ENCODE measurements around the gene EIF3CL. TPM values are rescaled to one million over a fixed set of nuclear protein-coding genes. Genes with fewer than 3 reads are reported as not detected.
"Not testable (repeated sequence)": the region's sequence is repeated elsewhere in the genome, so short reads cannot be mapped to it uniquely, and the experiment has no call there.

Gene EIF3CL
- total RNA-seq, 3 donors from 2014 or later (not counting 1 experiment from before 2014, with no cell fraction given): 28.4 to 64.6 (median 30.4) TPM

- WGBS (ENCODE audit: insufficient coverage): no CpG with 5 or more reads among the region's 8 CpGs
- H3K27me3 Mint-ChIP-seq (ENCODE audit: low read depth in 2 of 2); DNase-seq; H3K36me3 Mint-ChIP-seq; H3K9me3 ChIP-seq (ENCODE audit: control insufficient read depth, insufficient read depth, low read length); H3K27ac Mint-ChIP-seq; H3K27ac ChIP-seq (ENCODE audit: low read length); H3K9me3 Mint-ChIP-seq; H3K4me1 ChIP-seq (ENCODE audit: control insufficient read depth, insufficient read depth, low read length); intact Hi-C loops (cut with micrococcal nuclease); H3K27me3 ChIP-seq (ENCODE audit: control insufficient read depth, insufficient read depth, low read length); H3K4me1 Mint-ChIP-seq; H3K4me3 ChIP-seq (ENCODE audit: low read length); H3K4me3 Mint-ChIP-seq; H3K36me3 ChIP-seq (ENCODE audit: control insufficient read depth, insufficient read depth, low read length): not testable (repeated sequence)
- ATAC-seq: peak in 2 of 3 donors; percentile 34 to 68
These were observed 28.5 kb downstream of the EIF3CL start for GRCh38 chr16:28375115-28375514.

- not testable (repeated sequence) for H3K27ac ChIP-seq (ENCODE audit: low read length); H3K27me3 ChIP-seq (ENCODE audit: control insufficient read depth, insufficient read depth, low read length)
These were observed 29.4 kb downstream of the EIF3CL start for GRCh38 chr16:28374281-28374680.

GRCh38 chr16:28367926-28368325 lies 35.7 kb downstream of the EIF3CL start:
- H3K4me1 ChIP-seq (ENCODE audit: control insufficient read depth, insufficient read depth, low read length); H3K4me3 ChIP-seq (ENCODE audit: low read length): not testable (repeated sequence)
- WGBS (ENCODE audit: insufficient coverage): 47% methylated on average over 8 of the region's 32 CpGs

More at GRCh38 chr16:28374281-28374680, 29.4 kb downstream of the EIF3CL start:
- H3K4me1 Mint-ChIP-seq; H3K4me1 ChIP-seq (ENCODE audit: control insufficient read depth, insufficient read depth, low read length); H3K27ac Mint-ChIP-seq; H3K27me3 Mint-ChIP-seq (ENCODE audit: low read depth in 2 of 2); H3K36me3 Mint-ChIP-seq; H3K4me3 Mint-ChIP-seq; DNase-seq; H3K4me3 ChIP-seq (ENCODE audit: low read length); H3K9me3 ChIP-seq (ENCODE audit: control insufficient read depth, insufficient read depth, low read length); H3K36me3 ChIP-seq (ENCODE audit: control insufficient read depth, insufficient read depth, low read length); intact Hi-C loops (cut with micrococcal nuclease); H3K9me3 Mint-ChIP-seq: not testable (repeated sequence)
- peak in 1 of 3 donors; percentile 18 for ATAC-seq
- WGBS (ENCODE audit: insufficient coverage): 10% methylated on average over 2 of the region's 25 CpGs

GRCh38 chr16:28364268-28365173 lies 39.1 kb downstream of the EIF3CL start:
- H3K27me3 Mint-ChIP-seq (ENCODE audit: low read depth in 2 of 2); H3K4me1 Mint-ChIP-seq; H3K36me3 ChIP-seq (ENCODE audit: control insufficient read depth, insufficient read depth, low read length); H3K4me3 ChIP-seq (ENCODE audit: low read length); H3K4me1 ChIP-seq (ENCODE audit: control insufficient read depth, insufficient read depth, low read length); intact Hi-C loops (cut with micrococcal nuclease); H3K36me3 Mint-ChIP-seq; H3K27me3 ChIP-seq (ENCODE audit: control insufficient read depth, insufficient read depth, low read length); H3K27ac Mint-ChIP-seq; H3K9me3 ChIP-seq (ENCODE audit: control insufficient read depth, insufficient read depth, low read length); H3K9me3 Mint-ChIP-seq; H3K4me3 Mint-ChIP-seq; H3K27ac ChIP-seq (ENCODE audit: low read length): not testable (repeated sequence)
- ATAC-seq (peak; percentile 99 to 100 (median 99)), DNase-seq (peak in 1 of 2 donors; percentile 24)
- WGBS (ENCODE audit: insufficient coverage): no CpG with 5 or more reads among the region's 75 CpGs

More at GRCh38 chr16:28367926-28368325, 35.7 kb downstream of the EIF3CL start:
- H3K9me3 ChIP-seq (ENCODE audit: control insufficient read depth, insufficient read depth, low read length); ATAC-seq; H3K36me3 Mint-ChIP-seq; intact Hi-C loops (cut with micrococcal nuclease); H3K27me3 Mint-ChIP-seq (ENCODE audit: low read depth in 2 of 2); H3K4me3 Mint-ChIP-seq; H3K9me3 Mint-ChIP-seq; H3K36me3 ChIP-seq (ENCODE audit: control insufficient read depth, insufficient read depth, low read length); H3K27ac Mint-ChIP-seq; H3K4me1 Mint-ChIP-seq; H3K27ac ChIP-seq (ENCODE audit: low read length); H3K27me3 ChIP-seq (ENCODE audit: control insufficient read depth, insufficient read depth, low read length): not testable (repeated sequence)
- DNase-seq: peak in 1 of 2 donors; percentile 0

GRCh38 chr16:28363408-28363807 lies 40.2 kb downstream of the EIF3CL start, which contains the start of gene NPIPB6:
Gene NPIPB6 (minus strand): TSS chr16:28363508. CDS start chr16:28362822, 686 bp downstream.
- H3K9me3 ChIP-seq (ENCODE audit: control insufficient read depth, insufficient read depth, low read length); H3K9me3 Mint-ChIP-seq; H3K27ac Mint-ChIP-seq; H3K36me3 Mint-ChIP-seq; intact Hi-C loops (cut with micrococcal nuclease); DNase-seq; H3K4me1 Mint-ChIP-seq; H3K4me1 ChIP-seq (ENCODE audit: control insufficient read depth, insufficient read depth, low read length); H3K4me3 Mint-ChIP-seq; H3K27me3 ChIP-seq (ENCODE audit: control insufficient read depth, insufficient read depth, low read length); H3K4me3 ChIP-seq (ENCODE audit: low read length); H3K27me3 Mint-ChIP-seq (ENCODE audit: low read depth in 2 of 2); ATAC-seq; H3K27ac ChIP-seq (ENCODE audit: low read length); H3K36me3 ChIP-seq (ENCODE audit: control insufficient read depth, insufficient read depth, low read length): not testable (repeated sequence)
- WGBS (ENCODE audit: insufficient coverage): no CpG with 5 or more reads among the region's 5 CpGs

- H3K9me3 ChIP-seq (ENCODE audit: control insufficient read depth, insufficient read depth, low read length); H3K36me3 Mint-ChIP-seq; intact Hi-C loops (cut with micrococcal nuclease); H3K27ac ChIP-seq (ENCODE audit: low read length); H3K4me1 ChIP-seq (ENCODE audit: control insufficient read depth, insufficient read depth, low read length); H3K36me3 ChIP-seq (ENCODE audit: control insufficient read depth, insufficient read depth, low read length); H3K4me3 ChIP-seq (ENCODE audit: low read length); ATAC-seq; H3K27me3 ChIP-seq (ENCODE audit: control insufficient read depth, insufficient read depth, low read length); H3K27ac Mint-ChIP-seq; H3K4me1 Mint-ChIP-seq; H3K27me3 Mint-ChIP-seq (ENCODE audit: low read depth in 2 of 2); H3K9me3 Mint-ChIP-seq; H3K4me3 Mint-ChIP-seq: not testable (repeated sequence)
- WGBS (ENCODE audit: insufficient coverage): no CpG with 5 or more reads among the region's 5 CpGs
- DNase-seq: peak in 1 of 2 donors; percentile 1
These were observed 41.0 kb downstream of the EIF3CL start for GRCh38 chr16:28362600-28362999.

GRCh38 chr16:28338230-28338629 lies 65.4 kb downstream of the EIF3CL start:
- H3K27me3 ChIP-seq (ENCODE audit: control insufficient read depth, insufficient read depth, low read length); H3K27ac Mint-ChIP-seq; H3K27ac ChIP-seq (ENCODE audit: low read length); H3K4me3 ChIP-seq (ENCODE audit: low read length); H3K9me3 Mint-ChIP-seq; DNase-seq; ATAC-seq; H3K36me3 ChIP-seq (ENCODE audit: control insufficient read depth, insufficient read depth, low read length); H3K9me3 ChIP-seq (ENCODE audit: control insufficient read depth, insufficient read depth, low read length); H3K4me1 Mint-ChIP-seq; H3K36me3 Mint-ChIP-seq; intact Hi-C loops (cut with micrococcal nuclease); H3K4me3 Mint-ChIP-seq; H3K27me3 Mint-ChIP-seq (ENCODE audit: low read depth in 2 of 2); H3K4me1 ChIP-seq (ENCODE audit: control insufficient read depth, insufficient read depth, low read length): not testable (repeated sequence)
- 77% methylated on average over 3 of the region's 6 CpGs for WGBS (ENCODE audit: insufficient coverage)
